Measurements from ENCODE around the gene PAPPA.

PAPPA gene

GRCh38 chr9:116153765-116154333, at the start of gene PAPPA:
TSS of gene PAPPA (plus strand) at chr9:116153791. CDS start at chr9:116154173, 382 bp downstream.
- peak within 1 kb of the TSS; percentile 67 for H3K27ac ChIP-seq (ENCODE audit: low read depth, low read length)
- peaks cover 12 to 34% of the 10 kb centered on the region in 2 donors for H3K27me3 ChIP-seq (ENCODE audit: control insufficient read depth in 1 of 2, insufficient read depth in 2 of 2, low read length in 2 of 2)
- H3K9ac ChIP-seq (ENCODE audit: low read length): peak within 1 kb of the TSS; percentile 53
- H3K4me1 ChIP-seq (ENCODE audit: insufficient read depth, low read length): peaks cover 7% of the 10 kb centered on the region
- H3K9me3 ChIP-seq (ENCODE audit: low read length): no peaks in the 10 kb centered on the region
- peak within 1 kb of the TSS; percentile 47 to 66 for H3K4me3 ChIP-seq (ENCODE audit: low read depth in 1 of 2, low read length in 2 of 2)
- H3K36me3 ChIP-seq (ENCODE audit: insufficient read depth, low read length): no peaks in the 10 kb centered on the region

GRCh38 chr9:116103976-116104820, 49.4 kb upstream of the PAPPA start:
- Histone ChIP-seq H3K27ac (ENCODE audit: low read depth, low read length) (no peak overlapping the region), H3K36me3 (ENCODE audit: insufficient read depth, low read length) (no peaks in the 10 kb centered on the region), H3K9me3 (ENCODE audit: low read length) (no peaks in the 10 kb centered on the region), H3K9ac (ENCODE audit: low read length) (no peak overlapping the region), H3K4me1 (ENCODE audit: insufficient read depth, low read length) (no peaks in the 10 kb centered on the region), H3K4me3 (ENCODE audit: low read depth in 1 of 2, low read length in 2 of 2) (no peak overlapping the region), H3K27me3 (ENCODE audit: control insufficient read depth in 1 of 2, insufficient read depth in 2 of 2, low read length in 2 of 2) (no peaks in the 10 kb centered on the region)

- H3K4me3 ChIP-seq (ENCODE audit: low read depth in 1 of 2, low read length in 2 of 2): no peak overlapping the region
- no peaks in the 10 kb centered on the region for H3K9me3 ChIP-seq (ENCODE audit: low read length)
- H3K27me3 ChIP-seq (ENCODE audit: control insufficient read depth in 1 of 2, insufficient read depth in 2 of 2, low read length in 2 of 2): no peaks in the 10 kb centered on the region
- no peak overlapping the region for H3K9ac ChIP-seq (ENCODE audit: low read length)
- no peak overlapping the region for H3K27ac ChIP-seq (ENCODE audit: low read depth, low read length)
- no peaks in the 10 kb centered on the region for H3K4me1 ChIP-seq (ENCODE audit: insufficient read depth, low read length)
- H3K36me3 ChIP-seq (ENCODE audit: insufficient read depth, low read length): no peaks in the 10 kb centered on the region
Measured at GRCh38 chr9:116112236-116112635, 41.4 kb upstream of the PAPPA start.

- Histone ChIP-seq H3K27me3 (ENCODE audit: control insufficient read depth in 1 of 2, insufficient read depth in 2 of 2, low read length in 2 of 2) (no peaks in the 10 kb centered on the region), H3K36me3 (ENCODE audit: insufficient read depth, low read length) (no peaks in the 10 kb centered on the region), H3K4me3 (ENCODE audit: low read depth in 1 of 2, low read length in 2 of 2) (no peak overlapping the region), H3K9ac (ENCODE audit: low read length) (no peak overlapping the region), H3K4me1 (ENCODE audit: insufficient read depth, low read length) (no peaks in the 10 kb centered on the region), H3K9me3 (ENCODE audit: low read length) (no peaks in the 10 kb centered on the region), H3K27ac (ENCODE audit: low read depth, low read length) (no peak overlapping the region)
Measured at GRCh38 chr9:116115761-116116353, 37.7 kb upstream of the PAPPA start.

- no peaks in the 10 kb centered on the region for H3K9me3 ChIP-seq (ENCODE audit: low read length)
- no peak overlapping the region for H3K9ac ChIP-seq (ENCODE audit: low read length)
- H3K27ac ChIP-seq (ENCODE audit: low read depth, low read length): no peak overlapping the region
- no peaks in the 10 kb centered on the region for H3K36me3 ChIP-seq (ENCODE audit: insufficient read depth, low read length)
- no peaks in the 10 kb centered on the region for H3K4me1 ChIP-seq (ENCODE audit: insufficient read depth, low read length)
- H3K4me3 ChIP-seq (ENCODE audit: low read depth in 1 of 2, low read length in 2 of 2): no peak overlapping the region
- H3K27me3 ChIP-seq (ENCODE audit: control insufficient read depth in 1 of 2, insufficient read depth in 2 of 2, low read length in 2 of 2): no peaks in the 10 kb centered on the region
Measured at GRCh38 chr9:116116393-116116792, 37.2 kb upstream of the PAPPA start.

GRCh38 chr9:116123171-116123570, 30.4 kb upstream of the PAPPA start:
- H3K4me3 ChIP-seq (ENCODE audit: low read depth in 1 of 2, low read length in 2 of 2): no peak overlapping the region

GRCh38 chr9:116124472-116125040, 29.0 kb upstream of the PAPPA start:
- Histone ChIP-seq H3K4me1 (ENCODE audit: insufficient read depth, low read length) (no peaks in the 10 kb centered on the region), H3K27ac (ENCODE audit: low read depth, low read length) (no peak overlapping the region), H3K36me3 (ENCODE audit: insufficient read depth, low read length) (no peaks in the 10 kb centered on the region), H3K4me3 (ENCODE audit: low read depth in 1 of 2, low read length in 2 of 2) (no peak overlapping the region), H3K9me3 (ENCODE audit: low read length) (no peaks in the 10 kb centered on the region), H3K27me3 (ENCODE audit: control insufficient read depth in 1 of 2, insufficient read depth in 2 of 2, low read length in 2 of 2) (no peaks in the 10 kb centered on the region), H3K9ac (ENCODE audit: low read length) (no peak overlapping the region)

More at GRCh38 chr9:116123171-116123570, 30.4 kb upstream of the PAPPA start:
- Histone ChIP-seq H3K36me3 (ENCODE audit: insufficient read depth, low read length) (no peaks in the 10 kb centered on the region), H3K4me1 (ENCODE audit: insufficient read depth, low read length) (no peaks in the 10 kb centered on the region), H3K27me3 (ENCODE audit: control insufficient read depth in 1 of 2, insufficient read depth in 2 of 2, low read length in 2 of 2) (no peaks in the 10 kb centered on the region), H3K9me3 (ENCODE audit: low read length) (no peaks in the 10 kb centered on the region), H3K9ac (ENCODE audit: low read length) (no peak overlapping the region), H3K27ac (ENCODE audit: low read depth, low read length) (no peak overlapping the region)

GRCh38 chr9:116133163-116133562, 20.4 kb upstream of the PAPPA start:
- Histone ChIP-seq H3K36me3 (ENCODE audit: insufficient read depth, low read length) (no peaks in the 10 kb centered on the region), H3K27ac (ENCODE audit: low read depth, low read length) (no peak overlapping the region), H3K9ac (ENCODE audit: low read length) (no peak overlapping the region), H3K4me3 (ENCODE audit: low read depth in 1 of 2, low read length in 2 of 2) (no peak overlapping the region), H3K27me3 (ENCODE audit: control insufficient read depth in 1 of 2, insufficient read depth in 2 of 2, low read length in 2 of 2) (no peaks in the 10 kb centered on the region), H3K4me1 (ENCODE audit: insufficient read depth, low read length) (no peaks in the 10 kb centered on the region), H3K9me3 (ENCODE audit: low read length) (peaks cover 7% of the 10 kb centered on the region)

- no peaks in the 10 kb centered on the region for H3K36me3 ChIP-seq (ENCODE audit: insufficient read depth, low read length)
- no peaks in the 10 kb centered on the region for H3K27me3 ChIP-seq (ENCODE audit: control insufficient read depth in 1 of 2, insufficient read depth in 2 of 2, low read length in 2 of 2)
- H3K9ac ChIP-seq (ENCODE audit: low read length): no peak overlapping the region
- H3K9me3 ChIP-seq (ENCODE audit: low read length): peaks cover 7% of the 10 kb centered on the region
- H3K27ac ChIP-seq (ENCODE audit: low read depth, low read length): no peak overlapping the region
- no peaks in the 10 kb centered on the region for H3K4me1 ChIP-seq (ENCODE audit: insufficient read depth, low read length)
- no peak overlapping the region for H3K4me3 ChIP-seq (ENCODE audit: low read depth in 1 of 2, low read length in 2 of 2)
Measured at GRCh38 chr9:116134975-116135374, 18.6 kb upstream of the PAPPA start.

- Histone ChIP-seq H3K4me3 (ENCODE audit: low read depth in 1 of 2, low read length in 2 of 2) (no peak overlapping the region), H3K27me3 (ENCODE audit: control insufficient read depth in 1 of 2, insufficient read depth in 2 of 2, low read length in 2 of 2) (no peaks in the 10 kb centered on the region), H3K9me3 (ENCODE audit: low read length) (no peaks in the 10 kb centered on the region), H3K27ac (ENCODE audit: low read depth, low read length) (no peak overlapping the region), H3K4me1 (ENCODE audit: insufficient read depth, low read length) (no peaks in the 10 kb centered on the region), H3K36me3 (ENCODE audit: insufficient read depth, low read length) (no peaks in the 10 kb centered on the region), H3K9ac (ENCODE audit: low read length) (no peak overlapping the region)
Measured at GRCh38 chr9:116137010-116137409, 16.6 kb upstream of the PAPPA start.

GRCh38 chr9:116137581-116137980, 16.0 kb upstream of the PAPPA start:
- Histone ChIP-seq H3K9me3 (ENCODE audit: low read length) (no peaks in the 10 kb centered on the region), H3K4me1 (ENCODE audit: insufficient read depth, low read length) (no peaks in the 10 kb centered on the region), H3K27me3 (ENCODE audit: control insufficient read depth in 1 of 2, insufficient read depth in 2 of 2, low read length in 2 of 2) (no peaks in the 10 kb centered on the region), H3K36me3 (ENCODE audit: insufficient read depth, low read length) (no peaks in the 10 kb centered on the region), H3K27ac (ENCODE audit: low read depth, low read length) (no peak overlapping the region), H3K9ac (ENCODE audit: low read length) (no peak overlapping the region), H3K4me3 (ENCODE audit: low read depth in 1 of 2, low read length in 2 of 2) (no peak overlapping the region)

Measured in muscle layer of colon (tissue), 2 donors.